SK-N-MC (cell line): ENCODE data around the gene GMDS.

Source experiments
- EZH2 ChIP-seq: fragments of 200-600 bp; sonication (generic); IDR thresholded peaks from one replicate; pipeline ENCODE4 v1.6.1; 2017; ENCODE audit warnings: antibody characterized with exemption
- FOXP2 ChIP-seq: optimal IDR thresholded peaks from 2 replicates; pipeline ENCODE3; 2011; ENCODE audit warnings: mild to moderate bottlenecking, moderate library complexity; ENCODE audit not compliant: insufficient read depth; ENCODE audit errors: extremely low read length, control extremely low read depth
- POLR2AphosphoS5 ChIP-seq: IDR thresholded peaks from 2 replicates; pipeline ENCODE4 v1.6.1; 2012; ENCODE audit warnings: mild to moderate bottlenecking, low read depth, low read length, borderline replicate concordance

GRCh38 chr6:2063547-2063946, 181.9 kb downstream of the GMDS start:
- no peak for TF ChIP-seq EZH2
- TF ChIP-seq POLR2AphosphoS5 = no peak
- no peak for TF ChIP-seq FOXP2
